Sigmoid colon (tissue), 7 donors: Measurements from ENCODE around the gene STIM2. TPM values are rescaled to one million over a fixed set of nuclear protein-coding genes. Genes with fewer than 3 reads are reported as not detected.

Experiments used
- DNase-seq: peaks from one replicate; pipeline ENCODE4 v3.0.0-alpha.2; 2019
- H3K27ac ChIP-seq, 4 donors: fragments of 200-600 bp; sonication (generic); one replicate each; pipeline ENCODE4 v1.5.1; 2016 to 2019; ENCODE audit warnings: mild to moderate bottlenecking in 1 of 4
- H3K27me3 ChIP-seq, 3 donors: fragments of 200-600 bp; sonication (generic); one replicate each; pipeline ENCODE4 v1.5.1; 2019; ENCODE audit warnings: mild to moderate bottlenecking in 1 of 3
- H3K36me3 ChIP-seq, 4 donors: fragments of 200-600 bp; sonication (generic); one replicate each; pipeline ENCODE4 v1.5.1; 2016 to 2019
- H3K4me1 ChIP-seq, 4 donors: fragments of 200-600 bp; sonication (generic); one replicate each; pipeline ENCODE4 v1.5.1; 2017 to 2019
- H3K4me3 ChIP-seq, 4 donors: fragments of 200-600 bp; sonication (generic); one replicate each; pipeline ENCODE4 v1.5.1; 2017 to 2019; ENCODE audit warnings: mild to moderate bottlenecking in 2 of 4, moderate library complexity in 1 of 4
- H3K9me3 ChIP-seq, 4 donors: fragments of 200-600 bp in 3 of 4; sonication (generic) in 3 of 4; one replicate each; pipeline versions ENCODE4 v1.5.1 to v1.6.1; 2013 to 2019
- CTCF ChIP-seq, 4 experiments: fragments of 450-650 bp in 3 of 4; fragments of 200-600 bp in 1 of 4; IDR thresholded peaks; one replicate each; pipeline ENCODE4 v1.5.1; 2016 to 2019; ENCODE audit warnings: antibody characterized with exemption in 4 of 4, mild to moderate bottlenecking in 3 of 4, moderate library complexity in 2 of 4
- EP300 ChIP-seq, 4 donors: sonication (generic); formaldehyde crosslinking; IDR thresholded peaks; one replicate each; pipeline ENCODE4 v1.6.1; 2017; ENCODE audit warnings: antibody characterized with exemption in 4 of 4
- POLR2A ChIP-seq, 2 donors: fragments of 450-650 bp; IDR thresholded peaks; one replicate each; pipeline ENCODE4 v1.6.1; 2016; ENCODE audit warnings: antibody characterized with exemption in 2 of 2, mild to moderate bottlenecking in 2 of 2, moderate library complexity in 2 of 2
- POLR2AphosphoS5 ChIP-seq, 4 donors: sonication (generic); formaldehyde crosslinking; IDR thresholded peaks; one replicate each; pipeline ENCODE4 v1.6.1; 2017; ENCODE audit warnings: antibody characterized with exemption in 4 of 4
- WGBS, 2 donors: extraction: QIAGEN DNeasy Blood & Tissue Kit; methylation state at CpG; one replicate each; pipeline ENCODE4 v1.1.7; 2013; 5-methylcytosine and 5-hydroxymethylcytosine counted together
- intact Hi-C: fragments of 100-400 bp; cut with DNase I; formaldehyde crosslinking; loops from one replicate; pipeline ENCODE4 v1.15.1; 2023
- polyA plus RNA-seq, 3 donors: library from polyadenylated mRNA; stranded (reverse); fragments of 200-250 nt; gene quantifications; one replicate each; pipeline ENCODE4 v1.2.3, GENCODE V29; 2013
- total RNA-seq, 4 donors: library from RNA; depleted of rRNA; stranded (reverse); fragments of >200 nt; gene quantifications; one replicate each; pipeline ENCODE4 v1.1.0, GENCODE V29; 2016
- donor health status: healthy with polysubstance abuse.
- donor health status: Bipolar disorder and iron deficiency.
- donor health status: healthy.

The STIM2 gene
- total and polyA plus RNA-seq, 7 donors = 3.0 to 16.8 (median 14.1) TPM

- Histone ChIP-seq H3K4me1 (peaks cover 0 to 76% (median 33%) of the 10 kb centered on the region in 4 donors), H3K4me3 (peak overlapping the region in 2 of 4 donors; percentile 7 to 8), H3K9me3 (no peaks in the 10 kb centered on the region), H3K27me3 (no peaks in the 10 kb centered on the region), H3K27ac (peak overlapping the region; percentile 31 to 51 (median 37)), H3K36me3 (no peaks in the 10 kb centered on the region)
- WGBS, 2 donors = 66 to 68% methylated on average over 10 of the region's 10 CpGs
- no peak for DNase-seq
- no peak for TF ChIP-seq POLR2AphosphoS5 (IDR thresholded peaks at IDR 0.05)
- TF ChIP-seq EP300 (IDR thresholded peaks at IDR 0.05) = no peak
- no peak for TF ChIP-seq POLR2A (IDR thresholded peaks at IDR 0.05)
- no peak for TF ChIP-seq CTCF (IDR thresholded peaks at IDR 0.05)
- intact Hi-C loops = loop anchor here (2.0 to 10.0 kb wide), 6 partner anchors 145 to 979 kb away; partner anchors contain the start of genes RBPJ and STIM2
Observed at GRCh38 chr4:27005905-27006590, 145.4 kb downstream of the STIM2 start.

GRCh38 chr4:27006646-27007045, 146.0 kb downstream of the STIM2 start:
- H3K9me3 ChIP-seq = no peaks in the 10 kb centered on the region
- H3K4me3 ChIP-seq = peak overlapping the region in 1 of 4 donors; percentile 8
- H3K4me1 ChIP-seq = peaks cover 0 to 76% (median 33%) of the 10 kb centered on the region in 4 donors
- peak overlapping the region; percentile 31 to 51 (median 37) for H3K27ac ChIP-seq
- 29% methylated on average over 2 of the region's 2 CpGs for WGBS, 2 donors
- DNase-seq = no peak
- intact Hi-C loops = loop anchor here (2.0 to 10.0 kb wide), 6 partner anchors 146 to 979 kb away; partner anchors contain the start of genes RBPJ and STIM2
- TF ChIP-seq CTCF (IDR thresholded peaks at IDR 0.05) (no peak), POLR2AphosphoS5 (IDR thresholded peaks at IDR 0.05) (no peak), POLR2A (IDR thresholded peaks at IDR 0.05) (no peak), EP300 (IDR thresholded peaks at IDR 0.05) (no peak)
- no peaks in the 10 kb centered on the region for H3K36me3 ChIP-seq
- no peaks in the 10 kb centered on the region for H3K27me3 ChIP-seq

GRCh38 chr4:27007507-27007906, 146.9 kb downstream of the STIM2 start:
- no peaks in the 10 kb centered on the region for H3K9me3 ChIP-seq
- intact Hi-C loops = loop anchor here (2.0 to 10.0 kb wide), 6 partner anchors 147 to 980 kb away; partner anchors contain the start of genes RBPJ and STIM2
- H3K27ac ChIP-seq = peak overlapping the region in 2 of 4 donors; percentile 34 to 40
- H3K27me3 ChIP-seq = no peaks in the 10 kb centered on the region
- TF ChIP-seq POLR2AphosphoS5 (IDR thresholded peaks at IDR 0.05) (no peak), EP300 (IDR thresholded peaks at IDR 0.05) (no peak), CTCF (IDR thresholded peaks at IDR 0.05) (no peak), POLR2A (IDR thresholded peaks at IDR 0.05) (no peak)
- 86 to 92% methylated on average over 3 of the region's 3 CpGs for WGBS, 2 donors
- peaks cover 0 to 76% (median 33%) of the 10 kb centered on the region in 4 donors for H3K4me1 ChIP-seq
- DNase-seq = no peak
- no peak overlapping the region for H3K4me3 ChIP-seq
- no peaks in the 10 kb centered on the region for H3K36me3 ChIP-seq

GRCh38 chr4:27008679-27009078, 148.0 kb downstream of the STIM2 start:
- H3K9me3 ChIP-seq = no peaks in the 10 kb centered on the region
- WGBS, 2 donors = 81 to 86% methylated on average over 4 of the region's 4 CpGs
- no peaks in the 10 kb centered on the region for H3K36me3 ChIP-seq
- H3K27ac ChIP-seq = peak overlapping the region in 2 of 4 donors; percentile 34 to 40
- no peak for DNase-seq
- no peak overlapping the region for H3K4me3 ChIP-seq
- peaks cover 0 to 70% (median 28%) of the 10 kb centered on the region in 4 donors for H3K4me1 ChIP-seq
- no peaks in the 10 kb centered on the region for H3K27me3 ChIP-seq
- TF ChIP-seq EP300 (IDR thresholded peaks at IDR 0.05) (no peak), CTCF (IDR thresholded peaks at IDR 0.05) (no peak), POLR2A (IDR thresholded peaks at IDR 0.05) (no peak), POLR2AphosphoS5 (IDR thresholded peaks at IDR 0.05) (no peak)
- intact Hi-C loops = loop anchor here (5.0 to 10.0 kb wide), 5 partner anchors 264 to 981 kb away; partner anchors contain the start of gene RBPJ
